ENCODE results near the gene SORBS2.

Gene SORBS2

DNA sequence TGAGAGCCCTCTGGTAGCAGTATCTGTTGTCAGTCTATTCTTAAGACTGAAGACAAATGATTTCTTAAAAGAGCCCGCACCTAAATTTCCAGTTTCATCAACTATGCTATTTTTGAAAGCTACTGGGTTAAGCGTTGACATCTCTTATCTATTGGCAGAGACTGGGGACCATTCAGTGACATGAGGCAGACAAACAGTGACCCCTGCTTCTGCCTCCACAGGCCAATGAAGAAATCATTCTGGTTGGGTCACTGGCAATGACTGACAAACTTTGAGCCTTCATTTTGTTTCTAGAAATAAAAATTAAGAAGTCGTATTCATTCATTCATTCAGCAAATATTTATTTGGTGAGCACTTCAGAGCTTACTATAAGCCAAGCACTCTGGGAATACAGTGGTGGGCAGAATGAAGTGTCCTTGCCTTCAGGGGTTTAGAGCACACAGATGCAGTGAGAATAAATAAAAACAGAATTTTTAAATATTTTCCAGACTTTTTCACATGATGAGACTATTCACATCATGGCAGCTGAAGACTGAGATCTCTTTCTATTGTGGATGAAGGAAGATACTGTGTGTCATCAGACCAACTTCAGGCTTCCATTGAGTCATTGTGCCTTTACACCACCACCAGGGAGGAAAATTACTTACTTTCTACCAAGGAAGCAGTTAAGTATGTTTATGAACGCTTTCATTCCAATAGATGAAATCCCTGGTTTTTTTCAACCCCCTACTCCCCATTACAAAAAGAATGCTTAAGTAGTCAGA is 36.0 kb downstream of the SORBS2 start:
- no peak for DNase-seq (ENCODE audit: low read depth in 3 of 3)

DNA sequence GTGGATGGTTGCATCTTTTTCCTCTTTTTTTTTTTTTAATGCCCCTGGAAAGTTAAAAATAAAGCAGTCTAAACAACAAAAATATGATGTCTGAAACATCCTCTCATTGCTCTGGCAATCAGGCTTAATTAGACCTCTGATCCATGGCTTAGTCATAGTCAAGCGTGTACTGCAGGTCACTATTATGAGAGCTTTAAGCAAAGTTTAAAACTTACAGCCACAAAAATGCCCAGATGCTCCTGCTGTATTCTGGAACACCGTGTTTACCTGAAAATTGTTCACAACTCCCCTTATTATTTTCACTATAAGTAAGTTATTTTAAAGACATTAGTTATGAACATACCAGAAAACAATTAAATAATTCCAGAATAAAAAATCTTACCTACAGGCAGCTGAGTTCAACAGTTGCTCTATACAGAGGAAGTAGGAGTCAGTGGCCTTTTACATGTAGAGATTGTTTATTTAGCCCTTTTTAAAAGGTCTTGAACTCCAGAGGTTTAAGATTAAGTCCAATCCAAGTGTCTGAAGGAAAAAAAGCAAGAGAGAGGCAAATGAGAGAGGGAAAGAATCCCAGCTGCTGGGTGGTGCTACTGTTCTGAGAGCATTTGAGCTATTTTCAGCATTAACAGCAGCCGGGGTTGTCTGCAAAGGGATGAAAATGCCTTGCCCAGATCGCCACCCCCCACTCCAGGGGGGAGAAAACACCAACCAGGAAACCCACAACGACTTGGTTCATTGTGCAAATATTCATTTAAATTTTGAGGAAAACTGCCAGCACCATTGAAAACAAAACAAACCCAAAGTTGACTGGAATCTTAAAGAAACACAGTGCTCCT is 36.9 kb downstream of the SORBS2 start:
- DNase-seq (ENCODE audit: low read depth in 3 of 3): no peak

DNA sequence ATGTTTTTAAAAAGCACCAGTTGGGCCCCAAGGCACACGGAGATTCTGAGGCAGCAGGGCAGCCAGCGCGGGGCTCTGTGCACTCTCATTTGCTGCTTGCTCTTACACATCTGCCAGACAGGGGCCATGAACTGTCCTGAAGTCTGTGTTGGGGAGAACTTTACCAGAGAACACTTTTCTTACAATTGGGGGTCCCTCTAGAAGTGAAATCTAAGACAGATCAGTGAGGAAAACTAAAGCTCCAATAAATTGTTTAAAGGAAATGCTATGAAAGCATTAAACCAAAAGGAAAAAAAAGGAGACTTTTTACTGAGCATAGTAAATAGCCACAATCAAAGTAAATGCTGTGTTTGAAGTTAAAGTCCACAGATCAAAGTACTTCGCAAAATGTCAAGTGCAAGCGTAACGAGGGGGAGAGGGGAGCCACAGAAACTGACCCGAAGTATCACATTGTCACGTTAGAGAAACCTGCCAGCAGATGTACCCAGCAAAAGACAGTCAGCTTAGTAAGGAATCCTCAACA is 37.8 kb downstream of the SORBS2 start:
- no peak for DNase-seq (ENCODE audit: low read depth in 3 of 3)

DNA sequence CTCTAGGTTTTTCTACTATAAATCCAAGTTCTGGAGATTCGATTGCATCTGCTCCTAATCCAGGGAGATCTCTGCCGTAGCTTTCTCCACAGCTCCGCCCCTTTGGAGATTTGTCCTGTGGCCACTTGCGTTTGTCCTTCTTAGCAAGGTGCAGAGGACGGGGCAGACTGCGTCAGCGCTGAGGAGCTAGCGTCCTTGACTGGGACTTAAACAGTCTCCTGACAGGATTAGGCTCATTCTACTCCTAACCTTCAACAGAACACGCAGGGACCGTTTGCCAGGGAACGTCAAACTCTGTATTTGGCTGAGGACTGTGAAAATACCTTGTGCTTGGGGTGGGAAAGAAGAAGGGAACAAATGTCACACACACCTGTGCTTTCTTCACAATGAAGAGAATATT is 38.6 kb downstream of the SORBS2 start:
- no peak for DNase-seq (ENCODE audit: low read depth in 3 of 3)

DNA sequence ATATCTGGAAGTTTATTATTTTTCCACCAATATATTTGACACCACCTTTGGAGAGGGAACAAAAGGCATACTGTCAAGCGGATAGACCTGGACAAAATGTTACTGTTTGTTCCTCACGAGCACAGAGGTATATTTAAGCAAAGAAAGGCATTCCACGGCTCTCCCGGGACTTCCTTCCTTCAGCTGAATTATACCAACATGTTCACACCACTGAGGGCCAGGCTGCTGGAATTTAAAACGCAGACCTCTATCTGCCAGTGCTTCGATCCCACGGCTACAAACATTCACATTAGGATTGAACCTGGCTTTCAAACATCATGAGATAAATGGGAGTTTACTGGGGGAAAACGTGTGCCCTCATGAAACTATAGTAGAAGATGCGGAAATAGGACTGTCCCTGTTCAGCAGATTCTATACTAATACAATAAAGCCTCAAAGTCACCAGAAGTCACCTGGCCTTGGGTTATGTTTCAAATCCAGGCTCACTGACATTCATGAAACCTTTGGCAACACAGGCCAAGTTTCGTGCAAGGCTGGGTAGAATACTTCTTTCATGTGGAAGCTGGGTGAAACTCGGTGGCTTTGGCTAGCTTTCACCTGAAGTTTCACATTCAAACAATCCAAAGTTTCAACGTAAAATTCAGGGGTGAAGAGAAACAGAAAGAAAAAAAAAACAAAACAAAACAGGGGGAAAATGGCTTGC is 39.5 kb downstream of the SORBS2 start:
- no peak for DNase-seq (ENCODE audit: low read depth in 3 of 3)

DNA sequence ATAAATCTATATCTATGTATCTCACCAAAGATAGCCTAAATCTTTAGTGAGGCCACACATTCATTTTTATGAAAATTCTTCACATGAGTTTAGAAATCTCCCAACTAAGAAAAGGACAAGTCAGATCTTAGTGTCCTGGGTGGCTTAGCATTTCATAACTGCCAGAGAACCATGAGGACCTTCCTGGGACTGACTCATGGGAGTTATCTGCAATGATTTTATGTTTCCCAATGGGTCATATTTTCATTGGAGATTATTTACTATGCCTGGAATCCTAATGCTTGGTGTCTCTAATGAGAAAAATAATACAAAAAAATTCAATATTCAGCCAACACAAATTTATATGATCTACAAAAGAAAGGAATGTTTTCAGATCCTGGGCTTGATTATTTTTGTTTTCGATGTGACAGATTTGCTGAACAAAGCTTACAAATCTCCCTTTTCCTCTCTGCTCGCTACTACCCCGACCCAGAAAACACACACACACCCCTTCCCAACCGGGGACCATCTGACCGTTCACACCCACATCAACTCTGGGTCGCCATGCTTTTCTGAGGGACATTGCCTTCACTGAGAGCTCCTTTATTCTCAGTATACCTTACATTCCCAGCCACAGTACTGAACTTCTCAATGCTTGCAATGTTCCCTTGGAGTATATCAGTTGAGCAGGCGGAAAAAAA is 40.1 kb downstream of the SORBS2 start:
- no peak for DNase-seq (ENCODE audit: low read depth in 3 of 3)

DNA sequence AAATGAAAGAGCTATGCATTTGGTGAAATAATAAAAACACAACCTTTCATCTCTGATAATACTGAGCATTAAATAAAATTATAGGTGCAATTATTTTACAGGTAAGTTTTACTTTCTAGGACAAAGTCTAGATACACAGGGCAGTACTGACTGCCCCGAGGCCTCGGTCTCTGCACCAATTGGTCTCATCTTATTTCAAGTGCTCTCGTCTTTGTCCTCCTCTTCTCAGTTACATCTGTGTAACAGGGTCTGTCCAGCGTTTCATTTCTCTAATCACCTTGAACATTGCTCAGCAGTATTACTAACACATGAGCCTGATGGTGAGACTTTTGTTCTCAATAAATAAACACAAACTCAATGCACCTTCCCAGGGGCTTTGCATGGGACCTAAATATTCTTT is 44.5 kb downstream of the SORBS2 start:
- DNase-seq (ENCODE audit: low read depth in 3 of 3): no peak

DNA sequence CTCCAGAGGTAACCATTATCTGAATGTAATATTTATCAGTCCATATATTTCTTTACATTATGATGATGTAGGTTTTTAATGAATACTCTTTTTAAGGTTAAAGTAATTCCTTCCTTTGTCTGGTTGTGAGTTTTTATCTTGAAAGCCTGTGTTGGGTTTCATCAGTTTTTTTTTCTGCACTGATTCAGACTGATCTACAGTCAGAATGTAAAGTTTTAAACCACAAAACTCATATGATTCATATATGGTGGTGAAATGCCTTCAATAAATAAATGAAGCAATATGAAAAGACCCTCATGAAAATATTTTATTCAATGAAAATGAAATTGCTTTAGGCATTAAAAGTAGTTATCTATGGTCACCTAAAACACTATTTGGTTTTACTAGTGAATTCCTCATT is 47.1 kb downstream of the SORBS2 start:
- DNase-seq (ENCODE audit: low read depth in 3 of 3): no peak

DNA sequence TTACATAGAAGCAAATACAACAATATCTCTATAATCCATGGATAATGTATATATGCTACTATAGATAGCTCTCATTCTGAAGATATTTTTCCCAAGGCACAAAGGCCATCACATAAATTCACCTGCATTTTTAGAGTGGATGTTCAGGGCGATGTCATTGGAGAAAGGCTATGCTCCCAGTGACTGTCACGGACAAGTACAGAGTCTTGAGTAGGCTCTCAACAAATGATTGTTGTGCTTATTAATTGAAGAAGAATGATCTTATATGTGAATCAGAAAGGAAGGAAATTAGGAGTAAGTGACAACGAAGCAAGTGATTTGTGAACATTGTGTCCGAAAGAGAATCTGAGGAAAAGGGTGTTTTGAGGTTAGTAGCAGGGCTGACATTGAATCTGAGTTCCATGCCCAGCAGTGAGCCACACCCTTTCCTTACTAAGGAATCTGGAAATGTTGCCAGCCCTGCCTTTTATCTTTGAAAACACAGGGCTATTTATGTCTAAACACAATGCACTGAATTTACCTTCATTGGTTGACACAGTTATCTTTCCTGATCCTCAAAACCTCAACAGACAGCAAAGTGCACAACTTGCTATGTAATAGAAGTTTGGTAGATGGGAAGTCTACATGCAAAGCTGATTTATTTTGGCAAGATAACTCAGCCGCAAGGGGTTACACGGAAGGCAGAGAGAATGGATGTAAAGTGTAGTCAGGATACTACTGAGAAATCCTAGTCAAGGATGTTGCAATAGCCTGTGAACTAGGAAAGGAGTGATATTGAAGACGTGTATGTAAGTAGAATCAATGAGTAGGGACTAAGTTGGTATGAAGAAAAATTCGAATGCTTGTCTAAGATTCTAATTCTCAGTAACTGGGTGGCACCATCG is 50.4 kb downstream of the SORBS2 start:
- DNase-seq (ENCODE audit: low read depth in 3 of 3): no peak

DNA sequence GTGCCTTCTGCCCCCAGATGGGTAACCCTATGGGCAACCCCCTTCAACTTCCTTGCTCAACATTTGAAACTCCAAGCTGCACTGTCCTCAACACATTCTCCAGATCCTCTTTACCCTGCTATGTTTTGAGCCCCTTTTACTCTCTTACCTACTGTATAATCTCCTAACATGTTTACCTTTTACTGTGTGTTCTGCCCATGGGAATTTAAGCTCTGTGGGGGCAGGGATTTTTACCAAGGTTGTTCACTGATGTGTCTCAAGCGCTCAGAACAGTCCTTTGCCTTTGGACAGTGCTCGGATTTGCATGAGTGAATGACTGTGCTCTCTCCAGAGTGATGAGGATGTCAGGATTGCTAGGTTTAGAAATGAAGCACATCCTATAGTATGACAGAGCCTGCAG is 53.2 kb downstream of the SORBS2 start:
- DNase-seq (ENCODE audit: low read depth in 3 of 3): no peak

DNA sequence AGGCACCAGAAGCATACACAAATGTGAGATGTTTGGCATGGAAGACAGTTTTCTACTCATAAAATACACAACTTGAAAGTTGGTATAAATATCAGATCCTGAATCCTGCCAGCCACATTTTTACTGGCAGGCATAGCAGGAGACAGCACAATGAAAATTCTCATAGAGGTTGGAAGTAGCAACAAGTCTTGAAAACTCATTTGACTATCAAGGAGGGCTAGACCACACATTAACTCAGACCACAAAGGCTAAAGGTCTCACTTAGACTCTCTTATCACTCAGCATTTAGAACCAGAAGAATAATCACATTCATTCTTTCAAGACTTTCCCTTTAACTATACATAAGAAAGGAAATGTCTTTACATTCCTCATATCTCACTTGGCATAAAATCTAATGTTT is 56.5 kb downstream of the SORBS2 start:
- DNase-seq (ENCODE audit: low read depth in 3 of 3): no peak

DNA sequence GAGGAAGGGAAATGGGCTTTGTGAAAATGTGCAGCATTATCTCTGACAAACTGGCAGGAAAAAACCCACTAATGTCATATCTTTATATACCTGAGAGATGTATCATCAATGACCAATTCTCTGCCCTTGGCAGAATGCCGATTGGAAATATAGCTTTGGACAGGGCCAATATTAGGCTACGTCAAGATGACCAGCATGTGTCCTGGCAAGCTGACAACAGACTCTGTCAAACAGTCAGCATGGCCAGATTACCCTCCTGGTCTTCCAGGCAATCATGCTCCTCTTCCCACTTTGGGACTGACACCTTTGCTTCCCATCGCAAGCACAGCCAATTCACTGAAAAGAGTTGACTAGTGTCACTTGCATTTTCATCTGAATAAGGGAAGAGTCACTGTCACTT is 57.0 kb downstream of the SORBS2 start:
- DNase-seq (ENCODE audit: low read depth in 3 of 3): no peak

DNA sequence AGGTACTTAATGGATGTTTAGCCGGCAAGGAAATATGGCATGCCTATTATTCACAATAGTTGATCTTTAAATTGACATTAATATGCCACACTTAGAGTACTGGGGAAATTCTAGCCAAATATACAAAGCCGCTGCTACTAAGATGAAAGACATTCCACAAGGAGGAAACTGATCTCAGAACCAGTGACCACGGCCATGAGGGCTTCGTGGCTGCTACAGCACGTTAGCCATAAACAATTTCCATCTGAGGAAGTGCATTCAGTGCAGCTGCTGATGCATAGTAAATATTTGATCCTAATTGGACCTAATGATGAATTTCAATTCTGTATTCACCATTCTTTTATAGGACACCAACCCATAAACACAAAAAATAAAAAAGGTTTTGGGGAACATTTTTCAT is 59.1 kb downstream of the SORBS2 start:
- DNase-seq (ENCODE audit: low read depth in 3 of 3): no peak

DNA sequence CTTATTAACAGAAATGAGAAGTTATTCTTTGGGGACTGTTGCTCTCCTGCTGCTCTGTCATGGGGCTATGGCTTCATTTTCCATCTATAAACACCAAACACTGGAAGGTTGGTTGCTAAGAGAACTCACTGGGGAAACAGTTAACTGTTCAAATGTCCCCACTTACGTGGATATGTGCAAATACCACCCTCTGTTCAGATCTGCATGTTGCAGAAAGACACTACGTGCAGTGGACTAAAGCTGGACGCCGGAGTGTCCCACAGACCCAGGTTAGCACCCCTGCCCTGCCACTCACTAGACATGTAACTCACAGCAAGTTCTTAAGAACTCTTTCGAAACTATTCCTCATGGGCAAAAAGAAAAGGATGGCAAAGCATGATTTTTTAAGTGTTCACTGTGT is 62.1 kb downstream of the SORBS2 start:
- DNase-seq (ENCODE audit: low read depth in 3 of 3): no peak

DNA sequence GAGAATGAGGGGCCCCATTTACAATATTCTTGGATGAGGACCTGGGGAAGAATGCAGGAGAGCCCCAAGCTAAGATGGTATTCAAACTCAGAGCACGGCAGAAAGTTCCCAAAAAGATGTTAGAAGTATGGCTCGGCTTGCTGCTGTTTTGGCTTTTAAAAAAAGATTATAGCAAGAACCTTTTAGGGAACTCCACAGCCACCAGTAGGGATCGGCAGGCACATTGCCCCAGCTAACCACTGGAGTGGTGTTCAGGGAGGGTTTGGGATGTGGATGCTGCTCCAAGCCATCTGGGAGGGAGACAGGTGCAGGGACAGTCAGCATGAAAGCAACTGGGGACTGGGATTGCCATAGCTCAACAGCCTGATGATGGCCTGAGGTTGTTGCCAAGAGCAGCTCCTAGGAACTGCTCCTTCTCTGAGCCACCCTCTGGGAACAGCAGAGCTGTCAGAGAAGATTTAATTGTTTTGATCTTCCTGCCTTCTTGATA is 63.0 kb downstream of the SORBS2 start:
- no peak for DNase-seq (ENCODE audit: low read depth in 3 of 3)

DNA sequence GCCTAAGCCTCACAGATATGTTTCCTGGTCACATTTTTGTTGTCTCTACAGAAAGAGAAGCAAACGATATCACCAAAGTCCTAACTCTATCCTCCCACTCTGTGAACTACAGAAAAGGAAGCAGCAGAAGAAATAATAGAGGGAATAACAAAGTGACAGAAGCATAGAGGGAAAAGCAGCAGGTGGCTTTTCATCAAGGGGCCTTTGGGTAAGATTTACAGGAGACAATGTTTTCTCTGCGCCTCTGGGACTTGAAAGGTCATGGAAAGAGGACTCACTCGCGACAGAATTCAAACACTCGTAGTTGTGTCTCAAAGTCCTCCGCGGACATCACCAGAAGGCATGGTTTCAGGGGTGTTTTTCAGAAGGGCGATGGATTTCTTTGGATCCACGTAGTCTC is 66.1 kb downstream of the SORBS2 start:
- no peak for DNase-seq (ENCODE audit: low read depth in 3 of 3)

DNA sequence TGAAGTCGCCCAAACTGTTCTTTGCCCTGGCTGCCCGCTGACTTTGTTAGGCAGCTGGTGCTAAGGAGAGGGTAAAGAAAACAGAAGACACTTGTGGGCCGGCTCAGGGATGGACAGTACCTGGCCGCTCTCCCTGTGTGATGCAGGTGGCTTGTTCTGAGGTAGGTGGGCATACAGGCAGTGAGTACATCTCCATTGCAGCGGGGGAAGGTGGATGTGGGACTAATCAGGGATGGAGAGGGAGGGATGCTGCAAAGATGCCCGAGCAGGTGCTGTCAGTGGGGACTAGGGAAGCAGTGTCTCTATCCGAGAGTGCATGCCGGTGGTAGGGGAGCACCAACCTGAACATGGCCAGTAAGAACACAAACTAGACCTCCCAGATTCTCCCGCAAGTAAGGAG is 67.0 kb downstream of the SORBS2 start:
- DNase-seq (ENCODE audit: low read depth in 3 of 3): no peak

DNA sequence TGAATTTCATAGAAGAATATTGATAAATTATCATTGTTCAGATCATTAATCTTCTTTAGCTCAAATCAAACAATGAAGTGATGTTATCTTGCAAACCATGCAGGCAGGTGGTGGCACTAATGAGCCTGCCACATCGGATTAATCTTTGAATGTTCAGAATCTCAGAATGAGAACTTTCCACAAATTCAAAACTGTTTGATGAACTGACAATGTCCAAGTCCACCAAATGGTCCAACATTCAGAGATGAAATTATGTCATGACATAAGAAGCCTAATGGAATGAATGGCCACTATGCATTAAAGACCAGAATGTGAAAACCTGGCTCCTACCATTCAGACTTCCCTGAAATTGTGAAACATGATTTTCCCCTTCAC is 67.5 kb downstream of the SORBS2 start:
- no peak for DNase-seq (ENCODE audit: low read depth in 3 of 3)

DNA sequence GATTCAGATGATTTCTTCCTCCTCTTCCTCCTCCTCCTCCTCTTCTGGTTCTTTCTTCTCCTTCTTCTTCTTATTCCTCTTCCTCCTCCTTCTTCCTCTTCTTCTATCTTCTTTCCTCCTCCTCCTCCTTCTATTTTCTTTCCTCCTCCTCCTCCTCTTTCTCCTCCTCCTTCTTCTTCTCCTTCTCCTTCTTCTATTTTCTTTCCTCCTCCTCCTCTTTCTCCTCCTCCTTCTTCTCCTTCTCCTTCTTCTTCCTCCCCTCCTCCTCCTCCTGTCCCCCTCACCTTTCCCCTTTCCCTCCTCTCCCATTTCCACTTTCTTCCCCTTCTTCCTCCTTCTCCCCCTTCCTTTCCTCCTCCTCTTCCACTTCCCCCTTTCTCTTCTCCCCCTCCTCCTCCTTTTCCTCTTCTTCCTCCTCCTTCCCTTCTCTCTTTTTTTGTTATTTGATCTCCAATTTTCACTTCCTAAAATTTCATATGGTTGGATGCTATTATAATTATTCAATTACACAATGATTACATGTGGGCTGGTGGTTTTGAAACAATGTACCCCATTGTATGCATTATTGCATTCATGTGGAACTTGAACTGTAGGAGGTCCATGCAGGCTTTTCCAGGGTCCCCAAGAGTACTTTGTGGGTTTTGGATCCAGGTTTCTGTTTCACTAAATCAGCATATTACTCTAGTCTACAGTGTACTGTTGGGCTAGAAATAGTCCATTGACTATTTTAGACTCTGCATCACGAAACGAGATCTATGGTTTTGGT is 68.1 kb downstream of the SORBS2 start:
- no peak for DNase-seq (ENCODE audit: low read depth in 3 of 3)

DNA sequence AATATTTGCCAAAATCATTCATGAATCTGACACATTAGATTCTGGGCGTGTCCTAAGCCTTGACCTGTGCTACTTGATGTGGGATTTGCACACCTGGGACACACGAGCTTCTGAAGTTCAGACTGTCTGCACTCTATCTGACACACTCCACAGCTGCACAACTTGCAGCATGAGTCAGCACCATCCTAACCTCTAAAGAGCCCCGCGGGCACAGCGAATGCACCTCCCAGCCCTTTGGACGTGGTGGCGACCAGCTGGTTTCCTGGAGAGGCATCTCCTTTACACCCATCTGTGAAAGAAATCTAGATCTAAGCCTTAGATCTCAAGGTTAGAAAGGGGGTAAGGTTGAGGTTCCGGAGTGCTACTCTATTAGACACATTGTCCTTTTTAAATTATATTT is 69.2 kb downstream of the SORBS2 start:
- DNase-seq (ENCODE audit: low read depth in 3 of 3): no peak

Measured in stimulated activated CD4-positive, alpha-beta T cell treated with anti-CD3 and anti-CD28 coated beads, TNF-alpha, amount 100 ng/mL, for 48 hours (primary cell).